ENCODE measurements around the gene AP2A1.

Gene AP2A1

GRCh38 chr19:49829200-49829599, 62.4 kb downstream of the AP2A1 start:
- intact Hi-C loops (cut with DNase I): no loop called here
- DNase-seq: no peak

GRCh38 chr19:49829721-49830120, 62.9 kb downstream of the AP2A1 start:
- intact Hi-C loops (cut with DNase I): no loop called here

DNA sequence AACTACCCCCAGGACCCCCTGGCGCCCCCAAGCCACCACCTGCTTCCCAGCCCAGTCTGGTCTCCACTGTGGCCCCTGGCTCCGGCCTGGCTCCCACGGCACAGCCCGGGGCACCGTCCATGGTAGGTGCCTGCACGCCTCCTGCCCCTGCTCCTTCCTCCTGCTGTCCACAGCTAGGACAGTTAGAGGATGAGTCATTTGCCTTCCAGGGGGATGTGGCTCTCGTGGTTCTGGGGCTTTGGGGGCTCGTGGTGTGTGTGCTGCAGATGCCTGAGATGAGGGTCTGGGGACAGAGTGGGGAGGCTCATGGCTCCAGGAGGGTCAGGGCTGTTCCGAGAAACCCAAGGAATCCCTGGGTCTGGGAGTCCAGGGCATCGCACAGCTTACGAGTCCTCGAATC, 64.0 kb downstream of the AP2A1 start:
- intact Hi-C loops (cut with DNase I): no loop called here
- no peak for DNase-seq

More at GRCh38 chr19:49829721-49830120, 62.9 kb downstream of the AP2A1 start:
- no peak for DNase-seq

- intact Hi-C loops (cut with DNase I): no loop called here
- DNase-seq: no peak
Measured at GRCh38 chr19:49831592-49831991, 64.8 kb downstream of the AP2A1 start.

- intact Hi-C loops (cut with DNase I): no loop called here
Measured at GRCh38 chr19:49832556-49832955, 65.8 kb downstream of the AP2A1 start.

DNA sequence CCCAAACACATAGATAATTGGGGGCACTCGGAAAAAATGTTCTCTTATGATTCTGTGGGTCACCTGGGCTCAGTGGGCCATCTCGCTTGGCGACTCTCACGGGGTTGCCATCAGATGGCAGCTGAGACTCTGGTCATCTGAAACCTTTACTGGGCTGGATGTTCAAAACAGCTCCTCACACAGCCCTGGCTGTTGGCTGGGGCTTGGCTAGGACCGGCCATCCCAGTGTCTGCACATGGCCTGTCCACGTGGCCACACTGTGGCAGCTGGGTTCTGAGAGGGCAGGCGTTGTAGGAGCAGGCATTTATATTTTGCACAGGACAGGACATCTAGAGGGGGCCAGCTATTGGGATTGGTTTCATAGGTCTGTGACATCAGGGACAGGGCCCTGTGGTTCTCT, 66.8 kb downstream of the AP2A1 start:
- no peak for DNase-seq
- intact Hi-C loops (cut with DNase I): no loop called here

More at GRCh38 chr19:49832556-49832955, 65.8 kb downstream of the AP2A1 start:
- no peak for DNase-seq

- intact Hi-C loops (cut with DNase I): no loop called here
Measured at GRCh38 chr19:49835562-49835961, 68.8 kb downstream of the AP2A1 start.

DNA sequence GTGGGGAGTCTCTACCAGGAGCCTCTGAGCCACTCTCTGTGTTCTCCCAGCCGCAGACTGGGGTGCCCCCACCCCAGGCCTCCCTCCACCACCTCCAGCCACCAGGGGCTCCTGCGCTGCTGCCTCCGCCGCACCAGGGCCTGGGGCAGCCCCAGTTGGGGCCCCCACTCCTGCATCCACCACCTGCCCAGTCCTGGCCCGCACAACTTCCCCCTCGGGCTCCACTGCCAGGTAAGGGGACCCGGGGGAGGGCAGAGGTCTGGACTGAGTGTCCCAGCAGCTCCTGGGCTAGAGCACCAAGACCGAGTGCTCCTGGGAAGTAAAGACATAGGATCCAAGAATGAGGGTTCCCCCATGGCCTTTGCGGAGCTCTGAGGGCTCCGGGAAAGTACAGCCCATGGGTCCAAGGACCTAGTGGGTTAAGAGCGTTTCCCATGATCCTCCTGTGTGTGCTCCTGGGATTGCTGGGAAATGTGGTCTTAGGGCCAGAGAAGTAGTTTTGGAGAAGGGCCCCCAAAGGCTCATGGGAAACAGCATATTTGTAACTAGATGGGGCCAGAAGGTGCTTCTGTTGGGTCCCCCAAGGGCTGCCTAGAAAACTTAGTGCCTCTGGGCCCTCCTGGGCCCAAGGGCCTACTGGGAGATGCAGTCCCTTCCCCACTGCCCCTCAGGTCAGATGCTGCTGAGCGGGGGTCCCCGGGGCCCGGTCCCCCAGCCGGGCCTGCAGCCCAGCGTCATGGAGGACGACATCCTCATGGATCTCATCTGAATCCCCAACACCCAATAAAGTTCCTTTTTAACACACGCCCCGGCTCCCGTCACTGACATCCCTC, 69.6 kb downstream of the AP2A1 start:
- intact Hi-C loops (cut with DNase I): no loop called here

More at GRCh38 chr19:49835562-49835961, 68.8 kb downstream of the AP2A1 start:
- DNase-seq: no peak

GRCh38 chr19:49837009-49837310, 70.2 kb downstream of the AP2A1 start:
- DNase-seq: no peak

More for the DNA sequence above, 69.6 kb downstream of the AP2A1 start:
- no peak for DNase-seq

GRCh38 chr19:49837425-49837824, 70.6 kb downstream of the AP2A1 start:
- intact Hi-C loops (cut with DNase I): no loop called here
- no peak for DNase-seq

More at GRCh38 chr19:49837009-49837310, 70.2 kb downstream of the AP2A1 start:
- intact Hi-C loops (cut with DNase I): no loop called here

GRCh38 chr19:49838885-49839588, 72.2 kb downstream of the AP2A1 start:
- DNase-seq: no peak
- intact Hi-C loops (cut with DNase I): no loop called here

- intact Hi-C loops (cut with DNase I): no loop called here
- DNase-seq: no peak
Measured at GRCh38 chr19:49839713-49840112, 72.9 kb downstream of the AP2A1 start.

DNA sequence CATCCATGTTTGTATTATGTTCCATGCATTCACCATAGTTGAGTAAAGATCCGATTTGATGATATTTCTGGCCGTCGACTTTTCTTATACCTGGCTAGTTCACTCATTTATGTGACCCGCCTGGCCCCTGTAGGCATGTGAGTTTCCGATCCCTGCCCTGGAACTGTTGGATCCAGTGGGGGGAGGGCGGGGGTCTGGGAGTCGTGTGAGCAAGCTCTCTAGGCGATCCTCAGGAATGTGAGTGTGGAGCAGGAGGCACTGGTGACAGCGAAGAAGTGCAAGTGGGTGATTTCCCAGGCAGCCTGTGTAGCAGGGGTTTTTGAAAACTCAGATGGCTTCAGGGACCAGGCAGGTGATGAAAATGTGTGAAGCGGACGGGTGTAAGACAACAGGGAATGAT, 73.5 kb downstream of the AP2A1 start:
- DNase-seq: no peak
- intact Hi-C loops (cut with DNase I): no loop called here

GRCh38 chr19:49840736-49841249, 74.0 kb downstream of the AP2A1 start:
- intact Hi-C loops (cut with DNase I): no loop called here
- no peak for DNase-seq

DNA sequence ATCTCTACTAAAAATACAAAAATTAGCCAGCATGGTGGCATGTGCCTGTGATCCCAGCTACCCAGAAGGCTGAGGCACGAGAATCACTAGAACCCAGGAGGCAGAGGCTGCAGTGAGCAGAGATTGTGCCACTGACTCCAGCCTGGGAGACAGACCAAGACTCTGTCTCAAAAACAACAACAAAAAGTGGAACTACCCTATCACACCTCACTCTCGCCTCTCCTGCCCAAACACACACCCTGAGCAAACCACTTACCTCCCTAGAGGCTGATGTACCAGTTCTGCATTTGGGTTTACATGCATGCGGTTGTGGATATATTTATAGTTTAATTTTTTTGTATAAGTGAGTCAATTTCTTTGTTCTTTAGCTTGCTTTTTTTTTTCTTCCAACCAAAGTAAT, 76.5 kb downstream of the AP2A1 start:
- no peak for DNase-seq
- intact Hi-C loops (cut with DNase I): no loop called here

DNA sequence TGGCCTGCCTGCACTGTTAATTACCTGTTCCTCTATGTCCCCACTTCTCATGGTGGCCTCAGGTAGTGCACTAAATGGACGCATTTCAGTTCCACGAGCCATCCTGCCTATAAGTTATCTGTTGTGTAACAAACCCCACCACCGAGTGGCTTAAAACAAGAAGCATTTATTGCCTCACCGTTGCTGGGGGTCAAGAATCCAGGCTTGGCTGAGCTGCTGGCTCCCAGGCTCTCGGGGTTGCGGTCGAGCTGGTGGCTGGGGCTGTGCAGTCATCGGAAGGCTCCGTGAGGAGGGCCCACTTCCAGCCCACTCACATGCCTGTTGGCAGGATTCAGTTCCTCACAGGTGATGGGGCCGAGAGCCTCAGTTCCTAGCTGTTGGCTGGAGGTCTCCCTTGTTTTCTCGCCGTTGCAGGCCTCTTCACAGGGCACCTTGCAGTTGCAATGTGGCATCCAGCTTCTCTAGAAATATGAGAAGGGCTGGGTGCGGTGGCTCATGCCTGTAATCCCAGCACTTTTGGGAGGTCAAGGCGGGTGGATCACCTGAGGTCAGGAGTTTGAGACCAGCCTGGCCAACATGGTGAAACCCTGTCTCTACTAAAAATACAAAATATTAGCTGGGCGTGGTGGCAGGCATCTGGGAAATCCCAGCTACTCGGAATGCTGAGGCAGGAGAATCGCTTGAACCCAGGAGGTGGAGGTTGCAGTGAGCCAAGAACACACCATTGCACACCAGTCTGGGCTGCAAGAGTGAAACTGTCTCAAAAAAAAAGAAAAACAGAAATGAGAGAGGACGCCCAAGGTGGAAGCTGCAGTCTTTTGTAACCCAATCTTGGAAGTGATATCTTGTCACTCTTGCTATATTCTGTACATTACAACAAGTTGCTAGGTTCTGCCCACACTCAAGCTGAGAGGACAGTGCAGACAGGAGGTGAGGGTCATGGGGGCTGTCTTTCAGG, 77.6 kb downstream of the AP2A1 start:
- intact Hi-C loops (cut with DNase I): no loop called here
- no peak for DNase-seq

DNA sequence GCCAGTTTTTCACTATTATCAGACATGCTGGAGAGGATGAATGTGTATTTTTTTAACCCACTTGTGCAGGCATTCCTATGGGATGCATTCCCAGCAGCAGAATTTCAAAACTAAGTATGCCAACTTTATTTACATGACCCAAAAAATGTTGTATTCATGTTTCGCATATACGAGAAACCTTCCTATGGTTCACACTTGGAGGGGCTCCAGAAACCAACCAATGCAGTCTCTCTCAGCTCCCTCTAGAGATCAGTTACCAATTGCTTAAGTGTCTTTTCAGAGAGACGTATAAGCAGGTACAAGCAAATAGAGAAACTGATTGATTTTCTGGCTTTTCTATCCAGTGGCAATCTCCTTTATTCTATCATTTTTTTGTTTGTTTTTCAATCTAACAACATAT, 78.6 kb downstream of the AP2A1 start:
- DNase-seq: no peak
- intact Hi-C loops (cut with DNase I): no loop called here

GRCh38 chr19:49846408-49846807, 79.6 kb downstream of the AP2A1 start:
- DNase-seq: no peak
- intact Hi-C loops (cut with DNase I): no loop called here
